H9 (cell line): ENCODE data around the gene EDDM13. TPM values are rescaled to one million over a fixed set of nuclear protein-coding genes. Genes with fewer than 3 reads are reported as not detected.
"Not testable (repeated sequence)": the region's sequence is repeated elsewhere in the genome, so short reads cannot be mapped to it uniquely, and the experiment has no call there.

Experiments
- DNase-seq: peaks from one replicate; pipeline ENCODE4 v3.0.0-alpha.2; 2017
- H2AFZ ChIP-seq: one replicate; pipeline ENCODE4 v1.6.1; 2013; ENCODE audit warnings: mild to moderate bottlenecking, low read length, control low read depth, moderate library complexity
- H2AK5ac ChIP-seq: 2 replicates; pipeline ENCODE4 v1.6.1; 2013; ENCODE audit warnings: low read length, control low read depth, mixed read lengths; ENCODE audit not compliant: insufficient read length
- H2BK120ac ChIP-seq: one replicate; pipeline ENCODE4 v1.6.1; 2013; ENCODE audit warnings: low read depth, mild to moderate bottlenecking, low read length, control low read depth, inconsistent platforms; ENCODE audit not compliant: poor library complexity, severe bottlenecking
- H2BK12ac ChIP-seq: 2 replicates; pipeline ENCODE4 v1.6.1; 2013; ENCODE audit warnings: low read length, control low read depth, mixed read lengths, low read depth; ENCODE audit not compliant: insufficient read length
- H2BK15ac ChIP-seq: 2 replicates; pipeline ENCODE4 v1.6.1; 2013; ENCODE audit warnings: low read depth, low read length, control low read depth
- H2BK20ac ChIP-seq: one replicate; pipeline ENCODE4 v1.6.1; 2013; ENCODE audit warnings: low read depth, mild to moderate bottlenecking, low read length, control low read depth, inconsistent platforms; ENCODE audit not compliant: poor library complexity, severe bottlenecking
- H2BK5ac ChIP-seq: 2 replicates; pipeline ENCODE4 v1.6.1; 2013; ENCODE audit warnings: low read length, control low read depth, mixed read lengths; ENCODE audit not compliant: insufficient read length
- H3K14ac ChIP-seq: 2 replicates; pipeline ENCODE4 v1.6.1; 2013; ENCODE audit warnings: low read length, control low read depth; ENCODE audit not compliant: insufficient read depth
- H3K18ac ChIP-seq: 2 replicates; pipeline ENCODE4 v1.6.1; 2013; ENCODE audit warnings: low read depth, mild to moderate bottlenecking, mixed read lengths, low read length, control low read depth; ENCODE audit not compliant: insufficient read length
- H3K23ac ChIP-seq: 2 replicates; pipeline ENCODE4 v1.6.1; 2013; ENCODE audit warnings: low read length, control low read depth, mixed read lengths, low read depth; ENCODE audit not compliant: insufficient read length
- H3K23me2 ChIP-seq: 2 replicates; pipeline ENCODE4 v1.6.1; 2013; ENCODE audit warnings: low read depth, mild to moderate bottlenecking, mixed read lengths, low read length, control low read depth; ENCODE audit not compliant: insufficient read length, poor library complexity, severe bottlenecking
- H3K27ac ChIP-seq: 2 replicates; pipeline ENCODE4 v1.5.1; 2013; ENCODE audit warnings: low read length, control low read depth, mixed read lengths, low read depth; ENCODE audit not compliant: insufficient read length
- H3K27me3 ChIP-seq: 2 replicates; pipeline ENCODE4 v1.6.1; 2013; ENCODE audit warnings: low read length, control low read depth, inconsistent platforms; ENCODE audit not compliant: insufficient read depth
- H3K4ac ChIP-seq: 2 replicates; pipeline ENCODE4 v1.6.1; 2013; ENCODE audit warnings: low read depth, mild to moderate bottlenecking, control low read depth, inconsistent platforms, low read length, moderate library complexity
- H3K4me1 ChIP-seq: 2 replicates; pipeline ENCODE4 v1.6.1; 2013; ENCODE audit warnings: low read length, control low read depth, inconsistent platforms; ENCODE audit not compliant: insufficient read depth
- H3K4me2 ChIP-seq: 2 replicates; pipeline ENCODE4 v1.6.1; 2013; ENCODE audit warnings: low read length, control low read depth, mixed read lengths; ENCODE audit not compliant: insufficient read length, insufficient read depth
- H3K56ac ChIP-seq: 2 replicates; pipeline ENCODE4 v1.6.1; 2013; ENCODE audit warnings: low read depth, mild to moderate bottlenecking, mixed read lengths, low read length, control low read depth; ENCODE audit not compliant: insufficient read length
- H3K79me1 ChIP-seq: 2 replicates; pipeline ENCODE4 v1.6.1; 2013; ENCODE audit warnings: low read depth, mild to moderate bottlenecking, moderate library complexity, low read length, control low read depth, inconsistent platforms; ENCODE audit not compliant: insufficient read depth, poor library complexity, severe bottlenecking
- H3K79me2 ChIP-seq: 2 replicates; pipeline ENCODE4 v1.6.1; 2013; ENCODE audit warnings: low read length, control low read depth, inconsistent platforms; ENCODE audit not compliant: insufficient read depth
- H3K9ac ChIP-seq: 2 replicates; pipeline ENCODE4 v1.6.1; 2013; ENCODE audit warnings: low read length, control low read depth, mixed read lengths; ENCODE audit not compliant: insufficient read length; ENCODE audit errors: extremely low read depth
- H3K9me3 ChIP-seq: one replicate; pipeline ENCODE4 v1.6.1; 2013; ENCODE audit warnings: low read depth, low read length, inconsistent platforms; ENCODE audit not compliant: control insufficient read depth
- H3T11ph ChIP-seq: one replicate; pipeline ENCODE4 v1.6.1; 2013; ENCODE audit warnings: mild to moderate bottlenecking, low read length, control low read depth, inconsistent platforms
- H4K20me1 ChIP-seq: one replicate; pipeline ENCODE4 v1.6.1; 2013; ENCODE audit not compliant: control insufficient read depth, insufficient read length, insufficient read depth
- H4K5ac ChIP-seq: 2 replicates; pipeline ENCODE4 v1.6.1; 2013; ENCODE audit warnings: low read depth, mild to moderate bottlenecking, mixed read lengths, low read length, control low read depth; ENCODE audit not compliant: insufficient read length
- H4K8ac ChIP-seq: replicated peaks from 2 replicates; pipeline ENCODE4 v1.6.1; 2013; ENCODE audit warnings: low read length, control low read depth, mixed read lengths, low read depth; ENCODE audit not compliant: insufficient read length
- H4K91ac ChIP-seq: 2 replicates; pipeline ENCODE4 v1.6.1; 2013; ENCODE audit warnings: low read depth, mild to moderate bottlenecking, moderate library complexity, mixed read lengths, low read length, control low read depth; ENCODE audit not compliant: insufficient read length
- H3K27ac Mint-ChIP-seq, 3 experiments: 2 replicates in 2 of 3; 3 replicates in 1 of 3; pipeline ENCODE4 v1.8.0; 2020 to 2021; ENCODE audit warnings: mixed read lengths in 3 of 3, mild to moderate bottlenecking in 1 of 3, moderate library complexity in 1 of 3
- H3K27me3 Mint-ChIP-seq: 2 replicates; pipeline ENCODE4 v1.8.0; 2021; ENCODE audit warnings: low read depth, mild to moderate bottlenecking, moderate library complexity, mixed read lengths
- H3K36me3 Mint-ChIP-seq, 3 experiments: 2 replicates in 2 of 3; 3 replicates in 1 of 3; pipeline ENCODE4 v1.8.0; 2020 to 2021; ENCODE audit warnings: low read depth in 3 of 3, mixed read lengths in 3 of 3; ENCODE audit not compliant: insufficient read depth in 1 of 3
- H3K4me1 Mint-ChIP-seq, 2 experiments: 2 replicates each; pipeline ENCODE4 v1.8.0; 2020; ENCODE audit warnings: mixed read lengths in 2 of 2
- H3K4me3 Mint-ChIP-seq, 2 experiments: 2 replicates in 1 of 2; 3 replicates in 1 of 2; pipeline ENCODE4 v1.8.0; 2020 to 2021; ENCODE audit warnings: mild to moderate bottlenecking in 2 of 2, mixed read lengths in 2 of 2, moderate library complexity in 1 of 2
- H3K9me3 Mint-ChIP-seq, 2 experiments: 2 replicates in 1 of 2; 3 replicates in 1 of 2; pipeline ENCODE4 v1.8.0; 2020; ENCODE audit warnings: mild to moderate bottlenecking in 2 of 2, mixed read lengths in 2 of 2, moderate library complexity in 1 of 2
- WGBS: extraction: QIAGEN DNeasy Blood & Tissue Kit; methylation state at CpG from one replicate; pipeline ENCODE4 v1.1.7; 2013; ENCODE audit warnings: missing lambda C conversion rate, low lambda C conversion rate, mixed read lengths; ENCODE audit not compliant: insufficient read length; ENCODE audit errors: extremely low coverage; 5-methylcytosine and 5-hydroxymethylcytosine counted together
- total RNA-seq: library from RNA; stranded (reverse); gene quantifications from 2 replicates; pipeline ENCODE4 v1.2.1, GENCODE V29; 2021
- TF ChIP-seq, protein P1 (sequence below): fragments of 200-600 bp; sonication (generic); conservative IDR thresholded peaks from 3 replicates; pipeline ENCODE4 v1.8.0; 2021; ENCODE audit warnings: antibody characterized with exemption, mild to moderate bottlenecking

The EDDM13 gene
- total RNA-seq, 1 experiment from 2014 or later: not detected

DNA sequence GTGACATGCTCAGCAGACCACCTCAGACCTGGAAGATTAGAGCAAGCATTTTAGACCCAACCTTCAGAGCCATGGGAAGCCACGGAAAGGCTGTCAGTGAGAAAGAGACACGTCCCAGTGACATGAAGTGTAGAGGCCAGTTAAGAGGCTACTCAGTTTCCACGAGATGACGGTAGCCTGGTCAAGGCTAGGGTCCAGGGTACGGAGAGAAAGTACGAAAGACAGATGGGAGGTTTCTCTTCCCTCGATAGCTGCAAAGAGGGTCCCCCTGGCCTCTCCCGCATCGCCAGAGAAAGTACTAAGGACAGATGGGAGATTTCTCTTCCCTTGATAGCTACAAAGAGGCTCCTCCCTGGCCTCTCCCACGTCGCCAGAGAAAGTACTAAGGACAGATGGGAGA lies 33.5 kb downstream of the EDDM13 start:
- H4K5ac ChIP-seq: no peak overlapping the region
- H3K4me3 Mint-ChIP-seq: no peak overlapping the region
- H3K27ac ChIP-seq: no peak overlapping the region
- no peak overlapping the region for H3K9ac ChIP-seq
- no peak overlapping the region for H2AK5ac ChIP-seq
- H3K27me3 Mint-ChIP-seq: no peaks in the 10 kb centered on the region; the same call in 1 of the 2 replicates
- H4K20me1 ChIP-seq: no peaks in the 10 kb centered on the region
- H2BK12ac ChIP-seq: no peak overlapping the region
- H3K4me1 ChIP-seq: no peaks in the 10 kb centered on the region
- H3K27ac Mint-ChIP-seq: 0 out of 7 replicates have a peak overlapping the region, but pooled peaks of 1 of the 3 experiments have one; percentile 19
- no peak overlapping the region for H2BK15ac ChIP-seq
- no peak overlapping the region for H3K23ac ChIP-seq
- no peaks in the 10 kb centered on the region for H3K27me3 ChIP-seq
- H3T11ph ChIP-seq: no peak overlapping the region
- H3K79me2 ChIP-seq: no peaks in the 10 kb centered on the region
- no peak overlapping the region for H4K91ac ChIP-seq
- no peak overlapping the region for H3K14ac ChIP-seq
- no peak overlapping the region for H2BK5ac ChIP-seq
- no peaks in the 10 kb centered on the region for H3K23me2 ChIP-seq
- no peak overlapping the region for H3K4me2 ChIP-seq
- H3K4ac ChIP-seq: no peak overlapping the region
- no peak overlapping the region for H4K8ac ChIP-seq
- no peak overlapping the region for H2BK120ac ChIP-seq
- no peak overlapping the region for H3K56ac ChIP-seq
- no peaks in the 10 kb centered on the region for H3K4me1 Mint-ChIP-seq
- DNase-seq: no peak
- H2BK20ac ChIP-seq: no peak overlapping the region
- no peak overlapping the region for H3K18ac ChIP-seq
- peaks cover 6 to 18% (median 7%) of the 10 kb centered on the region in 3 experiments; a peak in 6 of 7 replicates for H3K36me3 Mint-ChIP-seq
- no peaks in the 10 kb centered on the region for H3K79me1 ChIP-seq
- TF ChIP-seq, protein P1, sequence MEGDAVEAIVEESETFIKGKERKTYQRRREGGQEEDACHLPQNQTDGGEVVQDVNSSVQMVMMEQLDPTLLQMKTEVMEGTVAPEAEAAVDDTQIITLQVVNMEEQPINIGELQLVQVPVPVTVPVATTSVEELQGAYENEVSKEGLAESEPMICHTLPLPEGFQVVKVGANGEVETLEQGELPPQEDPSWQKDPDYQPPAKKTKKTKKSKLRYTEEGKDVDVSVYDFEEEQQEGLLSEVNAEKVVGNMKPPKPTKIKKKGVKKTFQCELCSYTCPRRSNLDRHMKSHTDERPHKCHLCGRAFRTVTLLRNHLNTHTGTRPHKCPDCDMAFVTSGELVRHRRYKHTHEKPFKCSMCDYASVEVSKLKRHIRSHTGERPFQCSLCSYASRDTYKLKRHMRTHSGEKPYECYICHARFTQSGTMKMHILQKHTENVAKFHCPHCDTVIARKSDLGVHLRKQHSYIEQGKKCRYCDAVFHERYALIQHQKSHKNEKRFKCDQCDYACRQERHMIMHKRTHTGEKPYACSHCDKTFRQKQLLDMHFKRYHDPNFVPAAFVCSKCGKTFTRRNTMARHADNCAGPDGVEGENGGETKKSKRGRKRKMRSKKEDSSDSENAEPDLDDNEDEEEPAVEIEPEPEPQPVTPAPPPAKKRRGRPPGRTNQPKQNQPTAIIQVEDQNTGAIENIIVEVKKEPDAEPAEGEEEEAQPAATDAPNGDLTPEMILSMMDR: no peak
- no CpG with 5 or more reads among the region's 11 CpGs for WGBS
- H2AFZ ChIP-seq: no peak overlapping the region
- no peaks in the 10 kb centered on the region for H3K9me3 ChIP-seq
- peaks cover 2 to 14% of the 10 kb centered on the region in 2 experiments; a peak in 3 of 5 replicates for H3K9me3 Mint-ChIP-seq

DNA sequence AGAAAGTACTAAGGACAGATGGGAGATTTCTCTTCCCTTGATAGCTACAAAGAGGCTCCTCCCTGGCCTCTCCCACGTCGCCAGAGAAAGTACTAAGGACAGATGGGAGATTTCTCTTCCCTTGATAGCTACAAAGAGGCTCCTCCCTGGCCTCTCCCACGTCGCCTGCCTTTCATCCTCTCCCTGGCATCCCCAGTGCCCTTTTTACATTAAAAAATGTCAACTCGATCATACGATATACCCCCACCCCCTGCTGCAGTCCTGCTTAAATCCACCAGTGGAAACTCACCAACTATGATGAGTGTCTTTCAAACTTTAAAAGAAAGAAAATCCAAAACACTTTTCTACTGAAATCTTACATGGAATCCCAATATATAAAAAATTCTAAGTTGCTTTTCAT lies 34.5 kb downstream of the EDDM13 start:
- H3K18ac ChIP-seq, H3K14ac ChIP-seq, H2BK20ac ChIP-seq, H4K5ac ChIP-seq, H2BK5ac ChIP-seq, H2AK5ac ChIP-seq, H2BK120ac ChIP-seq, H4K91ac ChIP-seq, H3K4me2 ChIP-seq, H3K27me3 ChIP-seq, H3T11ph ChIP-seq, DNase-seq, H3K4me3 Mint-ChIP-seq, H2BK12ac ChIP-seq, H3K23me2 ChIP-seq, H2AFZ ChIP-seq, H3K4ac ChIP-seq, H3K9ac ChIP-seq, H4K8ac ChIP-seq, H3K79me2 ChIP-seq, H3K9me3 ChIP-seq, H3K23ac ChIP-seq, H4K20me1 ChIP-seq, H3K27ac ChIP-seq, H3K27me3 Mint-ChIP-seq, H2BK15ac ChIP-seq, H3K79me1 ChIP-seq, H3K4me1 ChIP-seq, H3K56ac ChIP-seq, H3K4me1 Mint-ChIP-seq: not testable (repeated sequence)
- peaks cover 6 to 22% (median 7%) of the 10 kb centered on the region in 3 experiments; a peak in 6 of 7 replicates for H3K36me3 Mint-ChIP-seq
- peak overlapping the region in 1 of 3 experiments; percentile 25; a peak in 1 of 7 replicates for H3K27ac Mint-ChIP-seq
- peaks cover 2 to 14% of the 10 kb centered on the region in 2 experiments; a peak in 3 of 5 replicates for H3K9me3 Mint-ChIP-seq
- WGBS: no CpG with 5 or more reads among the region's 6 CpGs
